Endodermal cell (in vitro differentiated cells): ENCODE measurements around the gene SLC12A3. TPM values are rescaled to one million over a fixed set of nuclear protein-coding genes. Genes with fewer than 3 reads are reported as not detected.
A peak's percentile ranks its signal among the peaks of the same experiment; 100 is the strongest.

Source experiments
- DNase-seq: peaks from one replicate; pipeline ENCODE4 v3.0.0-alpha.2; 2017
- H3K27ac ChIP-seq: 2 replicates; pipeline ENCODE4 v1.5.1; 2013; ENCODE audit warnings: mild to moderate bottlenecking, low read depth, low read length, moderate library complexity
- H3K27me3 ChIP-seq: 2 replicates; pipeline ENCODE4 v1.6.1; 2013; ENCODE audit warnings: mild to moderate bottlenecking, low read length, moderate library complexity; ENCODE audit not compliant: insufficient read depth, control insufficient read depth, poor library complexity, severe bottlenecking
- H3K36me3 ChIP-seq: 2 replicates; pipeline ENCODE4 v1.7.0; 2013; ENCODE audit warnings: mild to moderate bottlenecking, low read length, moderate library complexity; ENCODE audit not compliant: control insufficient read depth, insufficient read depth
- H3K4me1 ChIP-seq: one replicate; pipeline ENCODE4 v1.7.0; 2013; ENCODE audit warnings: low read length; ENCODE audit not compliant: control insufficient read depth, insufficient read depth
- H3K4me3 ChIP-seq: 2 replicates; pipeline ENCODE4 v1.5.1; 2013; ENCODE audit warnings: mild to moderate bottlenecking, low read length, moderate library complexity
- H3K9ac ChIP-seq: 2 replicates; pipeline ENCODE4 v1.6.1; 2013; ENCODE audit warnings: mild to moderate bottlenecking, low read length, moderate library complexity; ENCODE audit not compliant: poor library complexity, severe bottlenecking; ENCODE audit errors: extremely low read depth
- H3K9me3 ChIP-seq: 2 replicates; pipeline ENCODE4 v1.6.1; 2013; ENCODE audit warnings: mild to moderate bottlenecking, low read length, moderate library complexity; ENCODE audit not compliant: control insufficient read depth
- H3K27ac Mint-ChIP-seq: 2 replicates; pipeline ENCODE4 v1.8.0; 2020; ENCODE audit warnings: mixed read lengths
- H3K27me3 Mint-ChIP-seq: 2 replicates; pipeline ENCODE4 v1.8.0; 2021; ENCODE audit warnings: mild to moderate bottlenecking, mixed read lengths; ENCODE audit not compliant: insufficient read depth
- H3K36me3 Mint-ChIP-seq: 2 replicates; pipeline ENCODE4 v1.8.0; 2020; ENCODE audit warnings: low read depth, mixed read lengths
- H3K4me1 Mint-ChIP-seq: 2 replicates; pipeline ENCODE4 v1.8.0; 2020; ENCODE audit warnings: mixed read lengths
- H3K4me3 Mint-ChIP-seq: 2 replicates; pipeline ENCODE4 v1.8.0; 2020; ENCODE audit warnings: mild to moderate bottlenecking, moderate library complexity, mixed read lengths
- H3K9me3 Mint-ChIP-seq: 2 replicates; pipeline ENCODE4 v1.8.0; 2020; ENCODE audit warnings: mild to moderate bottlenecking, mixed read lengths
- CTCF ChIP-seq: fragments of 200-600 bp; sonication (generic); conservative IDR thresholded peaks from 2 replicates; pipeline ENCODE4 v1.5.0; 2021; ENCODE audit warnings: antibody characterized with exemption, mild to moderate bottlenecking
- WGBS, 2 experiments: methylation state at CpG; one replicate each; pipeline versions ENCODE4 v1.1.5 to v1.1.7; 2013; ENCODE audit warnings: missing lambda C conversion rate in 2 of 2, mixed read lengths in 1 of 2; ENCODE audit not compliant: insufficient coverage in 1 of 2, insufficient read length in 1 of 2; 5-methylcytosine and 5-hydroxymethylcytosine counted together
- total RNA-seq, 2 donors: library from RNA; stranded (reverse); fragmentation: NEBNext Ultra II Directional in 1 of 2; extraction: Animal tissue kit (Norgen Biotek cat#: 25700) in 1 of 2; gene quantifications; 2 replicates in 1 of 2; 3 replicates in 1 of 2; pipeline ENCODE4 v1.2.1, GENCODE V29; 2021

SLC12A3 gene
- total RNA-seq, 2 donors from 2014 or later = not detected

GRCh38 chr16:56872863-56873391, 7.9 kb downstream of the SLC12A3 start:
- H3K9ac ChIP-seq = no peak overlapping the region
- no peaks in the 10 kb centered on the region for H3K27me3 ChIP-seq
- H3K4me1 Mint-ChIP-seq = no peaks in the 10 kb centered on the region
- no peaks in the 10 kb centered on the region for H3K4me1 ChIP-seq
- H3K36me3 ChIP-seq = no peaks in the 10 kb centered on the region
- WGBS, 2 experiments = 95 to 97% methylated on average over 4 to 10 of the region's 10 CpGs
- DNase-seq = no peak
- no peak for TF ChIP-seq CTCF
- no peak overlapping the region for H3K27ac ChIP-seq
- no peaks in the 10 kb centered on the region for H3K9me3 Mint-ChIP-seq
- no peak overlapping the region for H3K4me3 Mint-ChIP-seq
- no peaks in the 10 kb centered on the region for H3K27me3 Mint-ChIP-seq
- H3K4me3 ChIP-seq = no peak overlapping the region
- no peaks in the 10 kb centered on the region for H3K36me3 Mint-ChIP-seq
- no peaks in the 10 kb centered on the region for H3K9me3 ChIP-seq
- no peak overlapping the region for H3K27ac Mint-ChIP-seq

- Histone ChIP-seq H3K27ac (no peak overlapping the region), H3K4me1 (no peaks in the 10 kb centered on the region), H3K9ac (no peak overlapping the region), H3K27me3 (no peaks in the 10 kb centered on the region), H3K36me3 (no peaks in the 10 kb centered on the region), H3K9me3 (no peaks in the 10 kb centered on the region), H3K4me3 (no peak overlapping the region)
- Mint-ChIP-seq H3K9me3 (no peaks in the 10 kb centered on the region), H3K4me1 (no peaks in the 10 kb centered on the region), H3K27me3 (no peaks in the 10 kb centered on the region), H3K4me3 (no peak overlapping the region), H3K27ac (no peak overlapping the region), H3K36me3 (no peaks in the 10 kb centered on the region)
- 89 to 90% methylated on average over 9 to 11 of the region's 11 CpGs for WGBS, 2 experiments
- DNase-seq = peak; percentile 57
- no peak for TF ChIP-seq CTCF
These were observed 9.8 kb downstream of the SLC12A3 start for GRCh38 chr16:56874800-56875199.

- H3K27me3 Mint-ChIP-seq = no peaks in the 10 kb centered on the region
- no peaks in the 10 kb centered on the region for H3K4me1 Mint-ChIP-seq
- no peak for DNase-seq
- no peak for TF ChIP-seq CTCF
- no peak overlapping the region for H3K4me3 Mint-ChIP-seq
- no peak overlapping the region for H3K27ac ChIP-seq
- H3K27ac Mint-ChIP-seq = no peak overlapping the region
- no peaks in the 10 kb centered on the region for H3K36me3 Mint-ChIP-seq
- H3K4me3 ChIP-seq = no peak overlapping the region
- no peak overlapping the region for H3K9ac ChIP-seq
- WGBS, 2 experiments = 87 to 100% methylated on average over 3 to 4 of the region's 4 CpGs
- no peaks in the 10 kb centered on the region for H3K4me1 ChIP-seq
- H3K9me3 Mint-ChIP-seq = no peaks in the 10 kb centered on the region
- no peaks in the 10 kb centered on the region for H3K9me3 ChIP-seq
- no peaks in the 10 kb centered on the region for H3K27me3 ChIP-seq
- no peaks in the 10 kb centered on the region for H3K36me3 ChIP-seq
These were observed 11.0 kb downstream of the SLC12A3 start for GRCh38 chr16:56876048-56876447.
